Gastrocnemius medialis (tissue), 4 donors: ENCODE data around the gene VEZF1.

Experiments
- POLR2A ChIP-seq, 2 donors: fragments of 450-650 bp; IDR thresholded peaks; one replicate each; pipeline ENCODE4 v1.6.1; 2017; ENCODE audit warnings: antibody characterized with exemption in 2 of 2, mild to moderate bottlenecking in 2 of 2, moderate library complexity in 2 of 2
- TF ChIP-seq, protein P1 (sequence below), 5 experiments: fragments of 450-650 bp in 3 of 5; fragments of 200-600 bp in 2 of 5; sonication (generic) in 2 of 5; IDR thresholded peaks in 4 of 5; conservative IDR thresholded peaks in 1 of 5; 1 replicate in 4 of 5; 2 replicates in 1 of 5; pipeline ENCODE4 v1.5.1; 2016 to 2019; ENCODE audit warnings: antibody characterized with exemption in 5 of 5, mild to moderate bottlenecking in 3 of 5, moderate library complexity in 3 of 5

DNA sequence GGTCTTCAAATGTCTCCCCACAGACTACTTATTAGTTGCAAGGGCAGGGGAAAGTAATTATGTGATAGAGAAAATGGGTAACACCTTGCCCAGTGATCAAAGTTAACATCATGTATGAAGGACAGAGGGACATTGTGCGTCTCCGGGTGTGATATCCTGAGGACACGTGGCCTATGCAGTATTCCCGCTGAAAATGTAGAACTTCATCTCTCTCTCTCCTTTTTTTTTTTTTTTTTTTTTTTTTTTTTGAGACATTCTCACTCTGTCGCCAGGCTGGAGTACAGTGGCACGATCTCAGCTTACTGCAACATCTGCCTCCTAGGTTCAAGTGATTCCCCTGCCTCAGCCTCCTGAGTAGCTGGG, 24.9 kb downstream of the VEZF1 start:
- TF ChIP-seq POLR2A (IDR thresholded peaks at IDR 0.05) = no peak
- TF ChIP-seq, protein P1, sequence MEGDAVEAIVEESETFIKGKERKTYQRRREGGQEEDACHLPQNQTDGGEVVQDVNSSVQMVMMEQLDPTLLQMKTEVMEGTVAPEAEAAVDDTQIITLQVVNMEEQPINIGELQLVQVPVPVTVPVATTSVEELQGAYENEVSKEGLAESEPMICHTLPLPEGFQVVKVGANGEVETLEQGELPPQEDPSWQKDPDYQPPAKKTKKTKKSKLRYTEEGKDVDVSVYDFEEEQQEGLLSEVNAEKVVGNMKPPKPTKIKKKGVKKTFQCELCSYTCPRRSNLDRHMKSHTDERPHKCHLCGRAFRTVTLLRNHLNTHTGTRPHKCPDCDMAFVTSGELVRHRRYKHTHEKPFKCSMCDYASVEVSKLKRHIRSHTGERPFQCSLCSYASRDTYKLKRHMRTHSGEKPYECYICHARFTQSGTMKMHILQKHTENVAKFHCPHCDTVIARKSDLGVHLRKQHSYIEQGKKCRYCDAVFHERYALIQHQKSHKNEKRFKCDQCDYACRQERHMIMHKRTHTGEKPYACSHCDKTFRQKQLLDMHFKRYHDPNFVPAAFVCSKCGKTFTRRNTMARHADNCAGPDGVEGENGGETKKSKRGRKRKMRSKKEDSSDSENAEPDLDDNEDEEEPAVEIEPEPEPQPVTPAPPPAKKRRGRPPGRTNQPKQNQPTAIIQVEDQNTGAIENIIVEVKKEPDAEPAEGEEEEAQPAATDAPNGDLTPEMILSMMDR (IDR thresholded peaks at IDR 0.05 in 4 of 5, conservative IDR thresholded peaks at IDR 0.05 in 1 of 5) = no peak
